HG02973 (cell line): ENCODE measurements around the gene PTGS1.
"Not testable (repeated sequence)": the region's sequence is repeated elsewhere in the genome, so short reads cannot be mapped to it uniquely, and the experiment has no call there.

ENCODE experiments used
- ATAC-seq: cut with Tn5 transposase; IDR thresholded peaks from one replicate; pipeline ENCODE4 v1.9.1; 2021; ENCODE audit warnings: moderate library complexity; ENCODE audit not compliant: unreplicated experiment

The PTGS1 gene

DNA sequence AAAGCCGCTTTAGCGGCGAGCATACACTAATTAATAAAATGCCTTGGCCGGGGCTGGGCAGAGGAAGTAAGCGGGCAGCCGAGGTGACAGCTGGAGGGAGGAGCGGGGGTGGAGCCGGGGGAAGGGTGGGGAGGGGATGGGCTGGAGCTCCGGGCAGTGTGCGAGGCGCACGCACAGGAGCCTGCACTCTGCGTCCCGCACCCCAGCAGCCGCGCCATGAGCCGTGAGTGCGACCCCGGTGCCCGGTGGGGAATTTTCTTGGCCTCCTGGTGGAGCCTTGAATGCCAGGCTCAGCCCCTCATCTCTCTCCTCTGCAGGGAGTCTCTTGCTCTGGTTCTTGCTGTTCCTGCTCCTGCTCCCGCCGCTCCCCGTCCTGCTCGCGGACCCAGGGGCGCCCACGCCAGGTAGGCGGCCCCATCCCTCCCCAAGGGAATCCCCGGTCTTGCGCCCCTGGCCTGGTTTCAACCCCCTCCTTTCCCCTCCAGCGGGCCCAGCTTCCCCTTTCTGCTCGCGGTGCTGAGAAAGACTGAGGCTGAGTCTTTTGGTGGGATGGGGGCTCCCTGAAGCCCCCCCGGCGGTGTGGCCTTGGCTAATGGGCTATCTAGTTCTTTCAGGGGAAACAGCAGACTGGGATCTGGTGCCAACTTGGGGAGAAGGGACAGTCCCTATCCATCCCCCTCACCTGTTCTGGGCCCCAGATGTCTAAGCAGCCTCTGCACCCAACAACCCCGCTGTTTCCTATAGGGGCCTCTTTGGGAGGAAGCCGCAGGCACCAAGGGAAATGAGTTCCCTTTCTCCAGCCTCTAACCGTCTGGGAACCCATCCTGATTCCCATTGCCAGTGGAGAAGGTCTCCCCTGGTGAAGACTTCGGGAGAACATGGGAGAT, at the start of gene PTGS1:
Gene PTGS1, plus strand, starts transcription at position 156 of the 887 bp plus-strand sequence. Its CDS starts 61 bp downstream, at position 217.
- no peak for ATAC-seq

DNA sequence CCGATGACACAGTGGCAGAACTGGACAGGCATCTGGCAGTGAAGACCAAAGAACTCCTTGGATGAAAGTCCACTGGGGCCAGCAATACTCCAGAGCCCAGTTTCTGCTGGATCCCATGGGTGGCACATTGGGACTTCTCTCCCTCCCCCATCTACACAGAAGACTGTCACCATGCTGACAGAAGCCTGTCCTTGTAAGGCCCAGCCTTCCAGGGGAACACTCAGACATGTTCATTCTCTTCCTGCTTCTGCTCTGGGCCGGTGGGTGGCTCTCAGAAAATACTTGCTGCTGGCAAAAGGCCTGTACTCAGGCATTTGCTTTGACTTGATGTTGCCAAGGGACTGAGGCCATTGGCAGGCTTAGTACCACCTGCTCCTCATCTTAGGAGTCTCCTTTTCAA, 48.3 kb upstream of the PTGS1 start:
- ATAC-seq, result no peak

- not testable (repeated sequence) for ATAC-seq
Observed at GRCh38 chr9:122324665-122325064, 46.2 kb upstream of the PTGS1 start.

DNA sequence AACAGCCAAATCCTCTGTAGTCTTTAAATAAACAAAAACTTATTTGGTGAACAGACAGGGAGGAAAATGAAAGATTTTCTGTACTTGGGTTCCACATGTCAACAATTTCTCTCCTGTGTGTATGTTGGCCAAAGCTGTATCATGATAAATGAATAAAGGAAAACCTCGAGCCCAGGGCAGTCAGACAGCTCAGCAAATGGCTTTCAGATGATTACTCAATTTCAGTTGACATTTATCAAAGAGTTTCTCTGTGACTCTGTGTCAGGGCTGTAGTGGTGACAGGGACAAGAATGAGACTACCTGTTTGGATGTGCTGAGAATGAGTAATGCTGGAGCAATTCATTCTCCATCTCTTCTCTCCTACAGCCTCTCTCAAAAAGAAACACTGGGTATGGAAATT, 45.7 kb upstream of the PTGS1 start:
- no peak for ATAC-seq

DNA sequence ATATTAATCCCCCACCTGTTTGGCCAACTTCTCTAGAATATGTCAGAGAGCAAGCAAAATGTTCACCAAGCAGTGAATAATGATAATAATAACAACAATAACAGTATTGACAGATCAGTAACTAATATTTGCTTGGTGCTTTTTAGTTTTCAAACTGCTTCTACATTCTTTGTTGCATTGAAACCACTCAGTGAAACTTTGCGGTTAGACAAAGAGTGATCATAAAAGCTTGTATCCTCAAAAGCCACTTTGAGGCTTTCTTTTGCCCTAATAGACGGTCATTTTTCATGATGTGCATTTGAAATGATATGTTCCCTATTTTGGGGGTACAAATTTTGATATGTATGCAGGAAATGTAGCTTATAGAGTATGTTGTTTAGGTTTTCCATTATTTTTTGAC, 43.6 kb upstream of the PTGS1 start:
- no peak for ATAC-seq

GRCh38 chr9:122329597-122329996, 41.2 kb upstream of the PTGS1 start:
- ATAC-seq, result no peak

GRCh38 chr9:122330466-122330865, 40.4 kb upstream of the PTGS1 start:
- ATAC-seq, result not testable (repeated sequence)

GRCh38 chr9:122331523-122331927, 39.3 kb upstream of the PTGS1 start:
- no peak for ATAC-seq

GRCh38 chr9:122332083-122332482, 38.7 kb upstream of the PTGS1 start:
- no peak for ATAC-seq

GRCh38 chr9:122332644-122333043, 38.2 kb upstream of the PTGS1 start:
- ATAC-seq, result no peak

- ATAC-seq, result no peak
Observed at GRCh38 chr9:122333169-122333808, 37.5 kb upstream of the PTGS1 start.

DNA sequence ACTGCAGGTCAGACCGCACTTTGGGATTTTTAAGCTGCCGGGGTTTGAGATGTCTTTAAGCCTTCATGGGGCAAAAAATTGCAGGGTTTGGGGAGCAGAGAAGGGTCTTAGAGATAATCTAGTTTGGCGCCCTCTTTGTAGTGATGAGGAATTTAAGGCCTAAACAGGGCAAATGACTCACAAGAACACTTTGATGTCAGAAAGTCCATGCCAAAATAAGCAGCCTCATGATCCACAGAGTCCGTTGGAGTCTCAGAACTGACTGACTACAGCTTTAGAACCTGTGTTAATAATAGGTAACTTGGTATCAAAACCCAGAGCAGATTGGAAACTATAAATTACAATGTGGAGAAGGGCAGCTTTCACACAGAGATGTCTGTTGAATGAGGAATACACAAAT, 35.9 kb upstream of the PTGS1 start:
- no peak for ATAC-seq

DNA sequence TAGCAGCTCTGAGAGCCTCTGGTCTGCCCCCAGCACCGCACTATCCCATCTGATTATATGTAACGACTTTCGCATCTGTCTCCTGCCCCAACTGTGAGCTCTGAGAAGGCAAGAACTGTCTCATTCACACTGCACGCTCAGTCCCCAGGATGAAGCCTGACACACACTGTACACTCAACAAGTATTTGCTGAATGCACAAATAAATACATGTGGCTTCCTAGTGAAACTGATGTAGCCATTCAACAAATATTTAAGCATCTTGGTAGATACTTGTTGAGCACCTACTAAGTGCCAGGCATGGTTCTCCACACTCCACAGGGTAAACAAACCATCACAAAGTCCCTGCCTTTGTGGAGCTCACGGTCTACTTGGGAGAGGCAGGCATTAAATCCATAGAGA, 34.6 kb upstream of the PTGS1 start:
- no peak for ATAC-seq

DNA sequence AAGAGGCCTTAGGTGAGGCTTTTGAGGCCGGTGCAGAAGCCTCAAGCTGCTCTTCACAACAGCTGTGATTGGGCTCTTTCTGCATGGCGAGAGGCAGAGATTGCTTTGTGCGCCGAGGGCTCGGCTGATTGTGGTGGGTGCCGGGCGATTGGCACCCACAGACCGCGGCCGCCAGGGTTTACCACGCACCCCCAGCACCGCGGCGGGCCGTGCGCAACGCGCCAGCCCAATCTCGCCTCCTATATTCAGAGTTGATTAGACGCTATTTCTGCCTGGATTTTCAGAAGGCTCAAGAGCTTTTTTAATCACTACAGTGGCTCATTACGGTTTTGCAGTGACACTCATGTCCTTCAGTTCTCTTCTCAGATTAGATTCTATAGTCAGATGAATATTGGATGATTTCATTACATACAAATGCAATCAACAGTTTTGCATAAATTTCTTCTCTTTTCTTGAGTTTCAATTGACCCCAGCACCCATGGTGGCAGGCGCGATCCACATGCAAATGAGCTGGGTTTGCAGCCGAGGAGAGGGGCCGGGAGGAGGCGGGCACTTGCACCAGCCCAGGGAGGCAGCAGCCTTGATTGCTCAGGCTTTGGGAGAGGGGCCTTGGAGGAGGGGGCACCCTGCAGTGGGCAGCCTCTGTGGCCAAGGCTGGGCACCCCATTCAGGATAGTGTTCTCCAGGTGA, 33.8 kb upstream of the PTGS1 start:
- no peak for ATAC-seq

DNA sequence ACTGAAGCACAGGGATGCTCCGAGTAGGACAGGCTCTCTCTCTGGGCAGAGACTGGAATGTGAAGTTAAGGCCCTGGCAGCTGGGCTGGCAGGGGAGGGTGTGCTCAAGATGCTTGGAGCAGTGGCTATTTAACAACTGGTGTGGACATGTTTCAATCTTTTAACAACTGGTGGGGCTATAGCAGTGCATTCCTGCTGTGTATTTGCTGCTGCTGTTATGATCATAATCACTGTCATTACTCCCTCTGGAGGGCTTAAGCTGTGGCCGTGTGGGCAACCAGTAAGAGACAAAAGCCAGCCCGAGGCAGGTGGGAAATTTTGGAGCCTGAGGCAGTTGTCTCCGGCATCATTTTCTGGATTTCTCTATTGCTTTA, 33.3 kb upstream of the PTGS1 start:
- ATAC-seq, result no peak

DNA sequence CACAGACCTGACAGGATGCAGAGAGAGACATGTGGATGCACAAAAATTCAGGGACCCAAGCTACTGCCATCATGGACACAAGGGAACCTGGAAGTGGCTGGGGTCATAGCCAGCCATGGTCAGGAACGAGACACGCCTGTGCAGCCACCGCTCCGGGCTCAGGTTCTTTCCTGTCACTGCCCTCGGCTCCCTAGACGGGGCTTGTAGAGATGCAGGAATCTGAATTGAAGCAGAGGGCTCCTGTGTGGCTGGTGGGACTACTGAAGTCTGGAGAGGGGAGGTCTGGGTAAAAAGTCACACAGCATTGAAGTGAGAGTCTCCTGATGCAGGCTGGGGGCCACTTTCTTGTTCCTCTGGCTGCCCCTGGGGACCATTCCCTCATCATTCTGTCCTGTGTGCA, 32.3 kb upstream of the PTGS1 start:
- ATAC-seq, result no peak

- ATAC-seq, result no peak
Observed at GRCh38 chr9:122338994-122339393, 31.8 kb upstream of the PTGS1 start.

- no peak for ATAC-seq
Observed at GRCh38 chr9:122339579-122339978, 31.2 kb upstream of the PTGS1 start.

DNA sequence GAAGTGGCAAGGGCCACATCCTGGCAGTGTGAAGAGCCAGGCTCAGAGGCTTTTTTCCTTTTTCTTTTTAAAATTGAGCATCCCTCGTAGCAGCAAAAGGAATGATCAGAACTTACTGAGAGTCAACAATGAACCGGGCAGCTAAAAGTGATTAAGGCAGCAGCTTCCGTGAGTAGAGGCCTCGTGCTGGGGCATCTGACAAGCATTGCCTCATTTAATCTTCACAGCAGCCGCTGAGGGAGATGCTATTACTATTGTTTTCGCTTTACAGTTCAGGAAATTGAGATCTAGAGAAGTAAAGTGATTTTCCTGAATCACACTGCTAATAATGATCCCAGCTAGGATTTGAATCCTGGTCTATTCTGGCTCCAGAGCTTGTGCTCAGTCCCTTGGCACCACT, 30.7 kb upstream of the PTGS1 start:
- no peak for ATAC-seq

DNA sequence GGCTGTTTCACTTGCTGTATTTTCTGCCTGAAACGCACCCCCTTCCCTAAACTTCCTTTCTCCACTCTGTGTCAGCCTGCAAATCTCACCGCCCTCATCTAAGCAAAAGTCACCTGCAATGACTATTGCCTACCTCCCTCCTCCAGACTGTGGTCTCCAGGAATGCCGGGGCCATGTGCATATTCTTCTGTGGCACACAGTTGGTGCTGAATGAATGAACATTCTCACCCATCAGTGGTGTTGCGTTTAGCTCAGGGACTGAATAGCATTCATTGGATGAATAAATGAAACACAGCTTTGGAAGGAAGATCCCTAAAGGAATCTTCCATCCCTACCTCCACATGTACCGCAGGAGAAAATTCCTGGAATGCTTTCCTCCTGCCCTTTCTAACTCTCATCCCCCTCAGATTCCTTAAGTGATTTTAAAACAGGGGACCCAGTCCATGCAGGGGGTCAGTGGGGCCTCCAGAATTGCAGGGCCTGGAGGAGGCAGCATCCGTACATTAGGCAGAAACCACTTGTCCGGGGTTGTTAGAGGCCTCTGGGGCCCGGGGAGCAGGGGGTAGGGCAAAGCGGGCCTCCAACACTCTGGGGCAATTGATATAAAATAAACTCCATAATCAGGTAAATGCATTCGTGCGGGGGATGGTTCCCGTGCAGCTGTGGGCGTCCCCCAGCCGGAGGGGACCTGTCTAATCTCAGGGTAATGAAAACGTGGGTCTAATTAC, 28.3 kb upstream of the PTGS1 start:
- no peak for ATAC-seq
